ENCODE measurements around the gene P2RY14.

The P2RY14 gene

GRCh38 chr3:151197228-151197627 lies 81.1 kb downstream of the P2RY14 start:
- TF ChIP-seq CTCF (IDR thresholded peaks at IDR 0.05): no peak
- DNase-seq (ENCODE audit: low spot score): no peak
- Histone ChIP-seq H3K27ac (no peak overlapping the region), H3K4me3 (no peak overlapping the region)

- Histone ChIP-seq H3K27ac (no peak overlapping the region), H3K4me3 (no peak overlapping the region)
- no peak for DNase-seq (ENCODE audit: low spot score)
- TF ChIP-seq CTCF (IDR thresholded peaks at IDR 0.05): no peak
These were observed 81.9 kb downstream of the P2RY14 start for GRCh38 chr3:151196434-151196833.

GRCh38 chr3:151195826-151196225 lies 82.5 kb downstream of the P2RY14 start:
- H3K27ac ChIP-seq: no peak overlapping the region
- TF ChIP-seq CTCF (IDR thresholded peaks at IDR 0.05): no peak
- no peak overlapping the region for H3K4me3 ChIP-seq
- no peak for DNase-seq (ENCODE audit: low spot score)

- no peak for TF ChIP-seq CTCF (IDR thresholded peaks at IDR 0.05)
- Histone ChIP-seq H3K4me3 (no peak overlapping the region), H3K27ac (no peak overlapping the region)
- no peak for DNase-seq (ENCODE audit: low spot score)
These were observed 85.8 kb downstream of the P2RY14 start for GRCh38 chr3:151192545-151192944.

- H3K27ac ChIP-seq: no peak overlapping the region
- H3K4me3 ChIP-seq: no peak overlapping the region
- DNase-seq (ENCODE audit: low spot score): no peak
- TF ChIP-seq CTCF (IDR thresholded peaks at IDR 0.05): no peak
These were observed 87.2 kb downstream of the P2RY14 start for GRCh38 chr3:151191095-151191494.

- Histone ChIP-seq H3K27ac (no peak overlapping the region), H3K4me3 (no peak overlapping the region)
- TF ChIP-seq CTCF (IDR thresholded peaks at IDR 0.05): no peak
- DNase-seq (ENCODE audit: low spot score): no peak
These were observed 95.1 kb downstream of the P2RY14 start for GRCh38 chr3:151183265-151183671.

- TF ChIP-seq CTCF (IDR thresholded peaks at IDR 0.05): no peak
- Histone ChIP-seq H3K4me3 (no peak overlapping the region), H3K27ac (no peak overlapping the region)
- no peak for DNase-seq (ENCODE audit: low spot score)
These were observed 95.8 kb downstream of the P2RY14 start for GRCh38 chr3:151182349-151183079.
